K562 (cell line): ENCODE data around the gene HIPK2. TPM values are rescaled to one million over a fixed set of nuclear protein-coding genes. Genes with fewer than 3 reads are reported as not detected.

Source experiments
- ATAC-seq: fragments of 200-7000 bp; cut with Tn5 transposase; 3 replicates; pipeline ENCODE4 v1.9.1; 2020; ENCODE audit warnings: moderate library complexity
- BruUV-seq: library from RNA; stranded (reverse); fragments of 400-500 nt; replicated peaks from 2 replicates; lab custom pipeline; 2021; lab: Mats Ljungman, UMichigan
- CTCF ChIA-PET: fragments of 300-600 bp; formaldehyde crosslinking; extraction: SDS; loops from one replicate; lab custom pipeline; 2021; ENCODE audit warnings: low intra/inter-chr PET ratio; lab: Yijun Ruan, JAX
- POLR2A ChIA-PET: fragments of 300-600, 350-650 bp; sonication (Branson Sonifier 250); formaldehyde crosslinking; extraction: SDS; loops from one replicate; lab custom pipeline; 2021; ENCODE audit warnings: antibody characterized with exemption, inconsistent platforms; lab: Yijun Ruan, JAX
- DNase-seq, 4 experiments: peaks; one replicate each; pipeline versions ENCODE4 v3.0.0 to v3.0.0-alpha.2; 2011 to 2018; ENCODE audit warnings: low spot score in 3 of 4, mixed read lengths in 3 of 4; ENCODE audit errors: extremely low read depth in 1 of 4
- FAIRE-seq: peaks from 2 replicates; lab custom pipeline; 2011; peaks lifted over from hg19 to GRCh38; lab: Jason Lieb, UNC
- H2AFZ ChIP-seq: 2 replicates; pipeline ENCODE4 v1.6.0; 2011; ENCODE audit warnings: low read depth, low read length, control low read depth, inconsistent platforms
- H3K27ac ChIP-seq: fragments of 200-600 bp; 3 replicates; pipeline ENCODE4 v1.8.0; 2011; ENCODE audit warnings: low read depth, mild to moderate bottlenecking, control low read depth, inconsistent platforms, low read length, moderate library complexity, mixed read lengths; ENCODE audit errors: extremely low read depth
- H3K27me3 ChIP-seq, 2 experiments: fragments of 300-600 bp in 1 of 2; 2 replicates in 1 of 2; 3 replicates in 1 of 2; pipeline versions ENCODE4 v1.6.0 to v1.8.0; 2011; ENCODE audit warnings: inconsistent platforms in 2 of 2, low read length in 2 of 2, mild to moderate bottlenecking in 1 of 2, mixed read lengths in 1 of 2, moderate library complexity in 1 of 2; ENCODE audit not compliant: control insufficient read depth in 2 of 2, insufficient read depth in 2 of 2
- H3K36me3 ChIP-seq: fragments of 300-600 bp; 3 replicates; pipeline ENCODE4 v1.8.0; 2011; ENCODE audit warnings: mild to moderate bottlenecking, low read length, inconsistent platforms; ENCODE audit not compliant: control insufficient read depth, insufficient read depth
- H3K4me1 ChIP-seq, 2 experiments: fragments of 200-600 bp in 1 of 2; replicated peaks in 1 of 2; 2 replicates in 1 of 2; 3 replicates in 1 of 2; pipeline versions ENCODE4 v1.5.1 to v1.8.0; 2011; ENCODE audit warnings: inconsistent platforms in 2 of 2, low read length in 2 of 2, mild to moderate bottlenecking in 1 of 2, mixed read lengths in 1 of 2, moderate library complexity in 1 of 2; ENCODE audit not compliant: control insufficient read depth in 2 of 2, insufficient read depth in 2 of 2
- H3K4me2 ChIP-seq: 2 replicates; pipeline ENCODE4 v1.6.1; 2011; ENCODE audit warnings: low read length, control low read depth, inconsistent platforms, mixed read lengths; ENCODE audit not compliant: insufficient read depth
- H3K4me3 ChIP-seq: fragments of 200-600 bp; sonication (generic), shearing (Covaris generic); 2 replicates; pipeline ENCODE4 v1.5.1; 2016; ENCODE audit warnings: control low read depth, inconsistent platforms
- H3K79me2 ChIP-seq: fragments of 200-600 bp; 3 replicates; pipeline ENCODE4 v1.8.0; 2011; ENCODE audit warnings: low read length, inconsistent platforms; ENCODE audit not compliant: control insufficient read depth, insufficient read depth
- H3K9ac ChIP-seq, 2 experiments: 2 replicates each; pipeline versions ENCODE4 v1.6.0 to v1.6.1; 2011; ENCODE audit warnings: low read depth in 2 of 2, low read length in 2 of 2, control low read depth in 1 of 2, inconsistent platforms in 1 of 2, mild to moderate bottlenecking in 1 of 2, mixed read lengths in 1 of 2; ENCODE audit not compliant: insufficient read depth in 1 of 2
- H3K9me1 ChIP-seq: one replicate; pipeline ENCODE4 v1.6.0; 2011; ENCODE audit warnings: inconsistent platforms, mild to moderate bottlenecking, low read length, moderate library complexity; ENCODE audit not compliant: control insufficient read depth, insufficient read depth
- H3K9me3 ChIP-seq: replicated peaks from 2 replicates; pipeline ENCODE4 v1.5.1; 2011; ENCODE audit warnings: low read depth, low read length, inconsistent platforms; ENCODE audit not compliant: control insufficient read depth, insufficient read depth
- H4K20me1 ChIP-seq: replicated peaks from 2 replicates; pipeline ENCODE4 v1.6.1; 2011; ENCODE audit warnings: low read length, inconsistent platforms, mixed read lengths; ENCODE audit not compliant: control insufficient read depth, insufficient read depth
- CBFA2T3 ChIP-seq: fragments of 450-650 bp; IDR thresholded peaks from 2 replicates; pipeline ENCODE4 v1.6.1; 2017
- ELF4 ChIP-seq: fragments of 450-650 bp; formaldehyde crosslinking; IDR thresholded peaks from 2 replicates; pipeline ENCODE4 v1.4.0; 2022; ENCODE audit warnings: missing genetic modification characterization
- FOSL1 ChIP-seq: fragments of 200-800 bp; sonication (Bioruptor generic); conservative IDR thresholded peaks from 2 replicates; pipeline ENCODE4 v1.6.1; 2016; ENCODE audit warnings: missing genetic modification characterization, missing compliant biosample characterization
- GATAD2B ChIP-seq: fragments of 450-650 bp; IDR thresholded peaks from 2 replicates; pipeline ENCODE4 v1.6.1; 2017; ENCODE audit warnings: mild to moderate bottlenecking, borderline replicate concordance
- MEIS2 ChIP-seq: fragments of 450-650 bp; IDR thresholded peaks from 2 replicates; pipeline ENCODE4 v1.6.1; 2014; ENCODE audit warnings: mild to moderate bottlenecking; ENCODE audit not compliant: partially characterized antibody
- NFE2L1 ChIP-seq: fragments of 450-650 bp; IDR thresholded peaks from 2 replicates; pipeline ENCODE4 v1.6.1; 2016; ENCODE audit warnings: missing genetic modification characterization, low read depth, mild to moderate bottlenecking, missing compliant biosample characterization, moderate library complexity, borderline replicate concordance
- NR1H2 ChIP-seq: sonication (generic); formaldehyde crosslinking; IDR thresholded peaks from 2 replicates; pipeline ENCODE4 v1.4.0; 2020; ENCODE audit warnings: mild to moderate bottlenecking, missing genetic modification reagents
- POLR2AphosphoS5 ChIP-seq: IDR thresholded peaks from 2 replicates; pipeline ENCODE4 v1.6.1; 2011; ENCODE audit warnings: mild to moderate bottlenecking, low read depth, low read length, moderate library complexity; ENCODE audit not compliant: control insufficient read depth, insufficient read depth
- RBM34 ChIP-seq: fragments of 200-400 bp; formaldehyde crosslinking; IDR thresholded peaks from 2 replicates; pipeline ENCODE4 v1.6.1; 2018; ENCODE audit warnings: low read length, borderline replicate concordance; ENCODE audit not compliant: insufficient read depth
- SRSF7 ChIP-seq: fragments of 200-400 bp; formaldehyde crosslinking; optimal IDR thresholded peaks from 2 replicates; pipeline ENCODE3; 2017; ENCODE audit warnings: mild to moderate bottlenecking, low read depth, low read length
- STAG1 ChIP-seq: sonication (generic); formaldehyde crosslinking; IDR thresholded peaks from 2 replicates; pipeline ENCODE4 v1.5.0; 2020; ENCODE audit warnings: missing genetic modification reagents, borderline replicate concordance
- ZFPM2 ChIP-seq: fragments of 250-450 bp; sonication (Bioruptor Pico); IDR thresholded peaks from 2 replicates; pipeline ENCODE4 v1.5.1; 2022; ENCODE audit warnings: mild to moderate bottlenecking
- ZKSCAN8 ChIP-seq: fragments of 200-800 bp; sonication (Bioruptor generic); IDR thresholded peaks from 2 replicates; pipeline ENCODE4 v1.6.1; 2016; ENCODE audit warnings: missing genetic modification characterization, missing compliant biosample characterization
- WGBS: fragments of 100-300 bp; shearing (Covaris generic); methylation state at CpG from one replicate; pipeline ENCODE4 v1.1.6; 2016; ENCODE audit warnings: low coverage, mixed read lengths; ENCODE audit not compliant: insufficient coverage; ENCODE audit errors: missing lambda C conversion rate; 5-methylcytosine and 5-hydroxymethylcytosine counted together
- in situ Hi-C: fragments of 300-500 bp; cut with MboI; formaldehyde crosslinking; loops from 4 replicates; pipeline ENCODE4 v1.15.0; 2018; ENCODE audit warnings: inconsistent platforms, mixed read lengths
- intact Hi-C: fragments of 100-400 bp; cut with micrococcal nuclease; formaldehyde crosslinking; loops from 2 replicates; pipeline ENCODE4 v1.14.2; 2022
- polyA plus RNA-seq, 8 experiments: library from polyadenylated mRNA; depleted of rRNA in 4 of 8; stranded (reverse) in 5 of 8; unstranded in 3 of 8; fragments of >200 nt; fragmentation: Nextera tagmentation in 2 of 8; fragmentation: Illumina TruSeq in 1 of 8; extraction: Ambion mirVana in 2 of 8; extraction: Trizol in 1 of 8; gene quantifications; 2 replicates each; pipeline versions ENCODE4 v1.2.1 to v1.2.3, GENCODE V29; 2011 to 2014; ENCODE audit warnings: inconsistent platforms in 1 of 8, missing spikeins in 1 of 8
- total RNA-seq, 7 experiments: library from RNA; depleted of rRNA in 6 of 7; stranded (reverse); fragments of >200 nt in 6 of 7; fragmentation: Illumina TruSeq in 2 of 7; extraction: Trizol in 2 of 7; gene quantifications; 2 replicates each; pipeline versions ENCODE4 v1.2.1 to v1.2.3, GENCODE V29; 2011 to 2021; ENCODE audit warnings: low replicate concordance in 1 of 7
- TF ChIP-seq, protein P1 (sequence below): IDR thresholded peaks from 3 replicates; pipeline ENCODE4 v1.6.1; 2011; ENCODE audit warnings: borderline replicate concordance, mild to moderate bottlenecking; ENCODE audit not compliant: insufficient read length, insufficient read depth
- TF ChIP-seq, protein P2 (sequence below), 2 experiments: fragments of 200-800 bp in 1 of 2; sonication (Bioruptor generic) in 1 of 2; sonication (generic) in 1 of 2; formaldehyde crosslinking in 1 of 2; IDR thresholded peaks in 1 of 2; conservative IDR thresholded peaks in 1 of 2; 2 replicates each; pipeline versions ENCODE4 v1.5.0 to v1.6.1; 2016 to 2020; ENCODE audit warnings: missing compliant biosample characterization in 1 of 2, missing genetic modification characterization in 1 of 2, missing genetic modification reagents in 1 of 2
- TF ChIP-seq, protein P3 (sequence below): IDR thresholded peaks from 2 replicates; pipeline ENCODE4 v1.6.1; 2011; ENCODE audit warnings: borderline replicate concordance, low read depth, mild to moderate bottlenecking, moderate library complexity, low read length; ENCODE audit not compliant: insufficient read depth, poor library complexity, severe bottlenecking

The HIPK2 gene
- total and polyA plus RNA-seq, 9 of the 15 experiments (the other 6 are each of a cell fraction or from before 2014, with no cell fraction given): 0.69 to 19.8 (median 5.1) TPM

DNA sequence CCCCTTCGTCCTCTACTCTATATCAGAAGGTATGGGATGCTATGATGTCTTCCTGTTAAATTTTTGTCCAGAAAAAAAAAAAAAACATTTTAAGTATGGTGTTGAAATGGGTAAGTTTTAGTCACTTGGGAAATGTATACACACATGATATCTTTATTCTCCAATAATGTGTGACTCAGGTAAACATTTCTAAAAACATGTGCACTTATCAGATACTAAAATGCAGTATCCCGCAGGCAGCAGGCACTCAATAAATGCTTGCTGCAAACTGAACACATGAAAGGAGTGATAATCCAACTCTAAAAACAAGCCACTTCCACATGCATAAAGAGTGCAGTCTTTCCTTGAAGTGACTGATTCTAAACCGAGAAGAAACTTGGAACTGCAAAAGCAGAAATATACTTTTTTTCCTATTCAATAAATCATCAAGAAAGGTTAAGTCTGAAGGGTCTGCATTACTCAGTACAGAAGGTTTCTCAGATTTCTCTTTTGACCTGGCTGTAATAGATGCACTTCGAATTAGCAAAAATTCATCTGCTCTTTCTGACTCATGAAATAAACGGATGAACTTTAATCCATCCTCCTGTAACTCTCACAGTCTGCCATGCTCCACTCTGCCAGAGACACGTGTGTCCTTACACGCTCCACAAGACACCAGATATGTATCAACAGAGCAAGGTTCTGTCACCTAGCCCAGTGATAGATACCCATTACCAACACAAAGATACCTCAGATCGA lies 84.0 kb downstream of the HIPK2 start:
- no TSS peak for BruUV-seq
- H3K27me3 ChIP-seq: no peaks in the 10 kb centered on the region
- DNase-seq (no peak), ATAC-seq (no peak), FAIRE-seq (no peak)
- no peaks in the 10 kb centered on the region for H3K9me3 ChIP-seq
- TF ChIP-seq NFE2L1 (tag): no peak
- no peak for TF ChIP-seq SRSF7
- TF ChIP-seq, protein P1, sequence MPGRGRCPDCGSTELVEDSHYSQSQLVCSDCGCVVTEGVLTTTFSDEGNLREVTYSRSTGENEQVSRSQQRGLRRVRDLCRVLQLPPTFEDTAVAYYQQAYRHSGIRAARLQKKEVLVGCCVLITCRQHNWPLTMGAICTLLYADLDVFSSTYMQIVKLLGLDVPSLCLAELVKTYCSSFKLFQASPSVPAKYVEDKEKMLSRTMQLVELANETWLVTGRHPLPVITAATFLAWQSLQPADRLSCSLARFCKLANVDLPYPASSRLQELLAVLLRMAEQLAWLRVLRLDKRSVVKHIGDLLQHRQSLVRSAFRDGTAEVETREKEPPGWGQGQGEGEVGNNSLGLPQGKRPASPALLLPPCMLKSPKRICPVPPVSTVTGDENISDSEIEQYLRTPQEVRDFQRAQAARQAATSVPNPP: no peak
- no peak for TF ChIP-seq STAG1
- no peak for TF ChIP-seq POLR2AphosphoS5
- TF ChIP-seq, protein P2, sequence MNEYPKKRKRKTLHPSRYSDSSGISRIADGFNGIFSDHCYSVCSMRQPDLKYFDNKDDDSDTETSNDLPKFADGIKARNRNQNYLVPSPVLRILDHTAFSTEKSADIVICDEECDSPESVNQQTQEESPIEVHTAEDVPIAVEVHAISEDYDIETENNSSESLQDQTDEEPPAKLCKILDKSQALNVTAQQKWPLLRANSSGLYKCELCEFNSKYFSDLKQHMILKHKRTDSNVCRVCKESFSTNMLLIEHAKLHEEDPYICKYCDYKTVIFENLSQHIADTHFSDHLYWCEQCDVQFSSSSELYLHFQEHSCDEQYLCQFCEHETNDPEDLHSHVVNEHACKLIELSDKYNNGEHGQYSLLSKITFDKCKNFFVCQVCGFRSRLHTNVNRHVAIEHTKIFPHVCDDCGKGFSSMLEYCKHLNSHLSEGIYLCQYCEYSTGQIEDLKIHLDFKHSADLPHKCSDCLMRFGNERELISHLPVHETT (CRISPR knock-in tag; conservative IDR thresholded peaks at IDR 0.05 in 1 of 2, IDR thresholded peaks at IDR 0.05 in 1 of 2): no peak
- no peak for TF ChIP-seq NR1H2
- TF ChIP-seq, protein P3, sequence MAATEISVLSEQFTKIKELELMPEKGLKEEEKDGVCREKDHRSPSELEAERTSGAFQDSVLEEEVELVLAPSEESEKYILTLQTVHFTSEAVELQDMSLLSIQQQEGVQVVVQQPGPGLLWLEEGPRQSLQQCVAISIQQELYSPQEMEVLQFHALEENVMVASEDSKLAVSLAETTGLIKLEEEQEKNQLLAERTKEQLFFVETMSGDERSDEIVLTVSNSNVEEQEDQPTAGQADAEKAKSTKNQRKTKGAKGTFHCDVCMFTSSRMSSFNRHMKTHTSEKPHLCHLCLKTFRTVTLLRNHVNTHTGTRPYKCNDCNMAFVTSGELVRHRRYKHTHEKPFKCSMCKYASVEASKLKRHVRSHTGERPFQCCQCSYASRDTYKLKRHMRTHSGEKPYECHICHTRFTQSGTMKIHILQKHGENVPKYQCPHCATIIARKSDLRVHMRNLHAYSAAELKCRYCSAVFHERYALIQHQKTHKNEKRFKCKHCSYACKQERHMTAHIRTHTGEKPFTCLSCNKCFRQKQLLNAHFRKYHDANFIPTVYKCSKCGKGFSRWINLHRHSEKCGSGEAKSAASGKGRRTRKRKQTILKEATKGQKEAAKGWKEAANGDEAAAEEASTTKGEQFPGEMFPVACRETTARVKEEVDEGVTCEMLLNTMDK: no peak
- peak; percentile 94 for TF ChIP-seq ZKSCAN8 (CRISPR knock-in tag)
- 0 out of 2 replicates have a peak, but pooled peaks have one; percentile 23 for TF ChIP-seq FOSL1 (tag)
- TF ChIP-seq RBM34: no peak
- no peak for TF ChIP-seq GATAD2B
- peak; percentile 11 for TF ChIP-seq MEIS2
- TF ChIP-seq CBFA2T3: peak; percentile 18; the same call in 1 of the 2 replicates
- TF ChIP-seq ZFPM2: no peak
- no peak for TF ChIP-seq ELF4
- peaks cover 3% of the 10 kb centered on the region; the same call in 2 of the 3 replicates for H3K36me3 ChIP-seq
- no peaks in the 10 kb centered on the region; a peak in 3 of 5 replicates for H3K4me1 ChIP-seq
- in situ Hi-C loops: no loop called here
- no peaks in the 10 kb centered on the region for H3K79me2 ChIP-seq
- H2AFZ ChIP-seq: no peak overlapping the region
- H3K4me2 ChIP-seq: no peak overlapping the region
- no peak overlapping the region for H3K9ac ChIP-seq
- 34% methylated on average over 8 of the region's 8 CpGs for WGBS
- no peaks in the 10 kb centered on the region for H3K9me1 ChIP-seq
- H3K27ac ChIP-seq: no peak overlapping the region
- intact Hi-C loops: no loop called here
- no peak overlapping the region for H3K4me3 ChIP-seq
- peaks cover 9% of the 10 kb centered on the region for H4K20me1 ChIP-seq
- POLR2A ChIA-PET: no interaction called here
- CTCF ChIA-PET: no interaction called here
